Activated T-cell treated with anti-CD3 and anti-CD28 coated beads, Interleukin-2, amount 50 U/mL, for 72 hours (primary cell): ENCODE data around the gene SDE2. TPM values are rescaled to one million over a fixed set of nuclear protein-coding genes. Genes with fewer than 3 reads are reported as not detected.
A peak's percentile ranks its signal among the peaks of the same experiment; 100 is the strongest.
"Not testable (repeated sequence)": the region's sequence is repeated elsewhere in the genome, so short reads cannot be mapped to it uniquely, and the experiment has no call there.

Source experiments
- ATAC-seq, 2 donors: fragments of 150-1000 bp; cut with Tn5 transposase; replicated peaks in 1 of 2; 2 replicates each; pipeline ENCODE4 v1.10.0; 2021; ENCODE audit warnings: moderate library complexity in 2 of 2, mild to moderate bottlenecking in 1 of 2
- DNase-seq, 2 donors: peaks; one replicate each; pipeline ENCODE4 v3.0.0; 2021 to 2022; ENCODE audit warnings: mixed read lengths in 1 of 2
- H3K27ac Mint-ChIP-seq: one replicate; pipeline ENCODE4 v1.8.0; 2022; ENCODE audit warnings: mild to moderate bottlenecking, moderate library complexity, mixed read lengths
- H3K27me3 Mint-ChIP-seq: one replicate; pipeline ENCODE4 v1.8.0; 2022; ENCODE audit warnings: low read depth, mixed read lengths
- H3K36me3 Mint-ChIP-seq, 2 donors: one replicate each; pipeline ENCODE4 v1.8.0; 2022; ENCODE audit warnings: mixed read lengths in 2 of 2, mild to moderate bottlenecking in 1 of 2; ENCODE audit not compliant: insufficient read depth in 2 of 2
- H3K4me1 Mint-ChIP-seq: one replicate; pipeline ENCODE4 v1.8.0; 2022; ENCODE audit warnings: low read depth, mixed read lengths
- H3K4me3 Mint-ChIP-seq, 2 donors: one replicate each; pipeline ENCODE4 v1.8.0; 2022; ENCODE audit warnings: mild to moderate bottlenecking in 2 of 2, mixed read lengths in 2 of 2, moderate library complexity in 2 of 2
- H3K9me3 Mint-ChIP-seq, 2 donors: one replicate each; pipeline ENCODE4 v1.8.0; 2022; ENCODE audit warnings: mixed read lengths in 2 of 2
- total RNA-seq, 2 donors: library from RNA; stranded (reverse); gene quantifications; one replicate each; pipeline ENCODE4 v1.2.3, GENCODE V29; 2022

The SDE2 gene
- total RNA-seq, 2 donors from 2014 or later, result 21.5 to 24.0 TPM

DNA sequence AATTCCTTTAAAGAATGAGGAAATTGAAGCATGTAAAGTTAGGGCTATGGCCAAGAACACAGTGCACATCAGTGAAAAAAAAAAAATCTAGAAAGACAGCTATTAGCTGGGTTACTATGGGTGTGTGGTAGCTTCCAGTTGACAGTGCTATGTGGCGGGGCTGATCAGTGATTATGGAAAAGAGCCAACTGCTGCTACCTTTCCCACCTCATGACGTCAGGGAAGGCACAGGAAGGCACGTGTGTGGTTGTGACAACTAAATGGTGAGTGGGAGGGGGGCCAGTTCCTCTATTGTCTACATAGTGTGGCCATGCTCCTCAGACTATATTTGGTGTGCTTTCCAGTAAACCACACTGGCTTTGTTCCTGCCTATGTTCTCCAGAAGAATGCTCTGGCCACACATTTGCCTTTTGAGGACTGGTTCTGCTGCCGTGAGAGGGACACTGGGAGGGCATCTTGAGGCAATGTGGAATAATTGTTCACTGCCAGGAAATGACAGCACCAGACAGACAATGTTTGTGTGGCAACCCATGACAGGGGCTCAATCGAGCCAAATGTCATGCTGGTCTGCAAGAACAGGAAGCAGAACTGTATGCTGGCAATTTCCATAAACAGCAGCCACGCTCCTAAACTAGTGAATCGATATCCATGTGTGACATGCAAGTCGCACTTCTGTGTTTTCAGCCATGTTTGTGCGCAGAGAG is 3.0 kb upstream of the SDE2 start:
- ATAC-seq, result peak; percentile 4 to 15
- Mint-ChIP-seq H3K4me3 (peak overlapping the region; percentile 65 to 98), H3K27me3 (no peaks in the 10 kb centered on the region), H3K27ac (peak overlapping the region; percentile 59), H3K4me1 (peaks cover 62% of the 10 kb centered on the region), H3K36me3 (peaks cover 2 to 4% of the 10 kb centered on the region in 2 donors), H3K9me3 (peaks cover 0 to 2% of the 10 kb centered on the region in 2 donors)
- peak; percentile 29 to 43 for DNase-seq

DNA sequence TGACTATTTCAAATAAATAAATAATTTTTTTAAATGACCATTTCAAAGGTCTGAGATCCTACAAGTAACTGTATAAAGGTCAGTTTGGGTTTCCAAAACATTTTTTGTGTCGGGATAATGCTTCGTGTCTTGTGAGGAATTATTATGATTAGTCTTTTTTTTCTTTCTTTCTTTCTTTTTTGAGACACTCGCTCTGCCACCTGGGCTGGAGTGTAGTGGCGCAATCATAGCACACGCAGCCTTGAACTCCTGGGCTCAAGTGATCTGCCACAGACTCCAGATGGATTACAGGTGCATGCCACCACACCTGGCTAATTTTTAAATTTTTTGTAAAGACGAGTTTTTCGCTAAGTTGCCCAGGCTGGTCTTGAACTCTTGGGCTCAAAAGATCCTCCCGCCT is 1.9 kb upstream of the SDE2 start:
- Mint-ChIP-seq H3K9me3 (peaks cover 0 to 2% of the 10 kb centered on the region in 2 donors), H3K27me3 (no peaks in the 10 kb centered on the region), H3K36me3 (peaks cover 2 to 4% of the 10 kb centered on the region in 2 donors), H3K27ac (no peak overlapping the region), H3K4me3 (peak overlapping the region; percentile 57 to 98), H3K4me1 (peaks cover 72% of the 10 kb centered on the region)
- ATAC-seq (no peak), DNase-seq (no peak)

DNA sequence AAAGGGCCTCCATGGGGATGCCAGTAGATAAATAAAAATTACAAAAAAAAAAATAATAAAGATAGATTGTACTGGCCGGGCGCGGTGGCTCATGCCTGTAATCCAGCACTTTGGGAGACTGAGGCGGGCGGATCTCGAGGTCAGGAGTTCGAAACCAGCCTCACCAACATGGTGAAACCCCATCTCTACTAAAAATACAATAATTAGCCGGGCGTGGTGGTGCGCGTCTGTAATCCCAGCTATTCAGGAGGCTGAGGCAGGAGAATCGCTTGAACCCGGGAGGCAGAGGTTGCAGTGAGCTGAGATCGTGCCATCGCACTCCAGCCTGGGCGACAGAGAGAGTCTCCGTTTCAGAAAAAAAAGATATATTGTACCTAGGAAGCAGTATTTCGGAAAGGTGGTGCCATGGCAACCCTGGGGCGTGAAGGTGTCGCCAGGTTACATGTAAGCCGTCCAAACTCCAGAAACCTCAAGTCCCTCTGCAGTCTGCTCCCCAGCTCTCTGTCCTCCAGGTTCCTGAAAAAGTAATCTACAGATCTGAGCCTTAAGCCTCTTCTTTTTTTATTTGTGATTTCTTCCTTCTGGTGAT is 1.4 kb upstream of the SDE2 start:
- peak overlapping the region; percentile 98 for H3K27ac Mint-ChIP-seq
- not testable (repeated sequence) for H3K27me3 Mint-ChIP-seq, H3K9me3 Mint-ChIP-seq, H3K36me3 Mint-ChIP-seq, ATAC-seq, DNase-seq
- peak overlapping the region; percentile 98 for H3K4me3 Mint-ChIP-seq
- peaks cover 77% of the 10 kb centered on the region for H3K4me1 Mint-ChIP-seq

DNA sequence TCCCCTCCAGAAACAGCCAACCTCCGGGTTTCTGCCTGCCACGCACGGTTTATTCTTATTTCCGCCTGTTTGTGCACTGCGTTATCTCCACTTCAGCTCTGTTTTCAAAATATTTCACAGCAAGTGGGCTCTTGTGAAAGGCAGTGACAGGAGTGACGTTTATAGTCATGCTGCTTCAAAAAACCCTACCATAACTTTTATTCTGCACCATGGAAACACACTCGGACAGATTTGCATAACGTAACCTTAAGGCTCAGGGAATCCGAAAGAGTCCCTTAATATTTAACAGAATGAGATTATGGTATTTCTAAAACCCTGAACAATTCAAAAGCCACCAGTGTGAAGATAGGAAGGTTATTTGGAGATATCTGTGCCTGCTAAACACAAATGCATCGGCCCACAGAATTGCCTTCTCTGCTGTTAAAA is 782 bp upstream of the SDE2 start:
- H3K9me3 Mint-ChIP-seq, result peaks cover 0 to 2% of the 10 kb centered on the region in 2 donors
- H3K27ac Mint-ChIP-seq, result peak overlapping the region; percentile 98
- ATAC-seq (peak in 1 of 2 donors; percentile 16), DNase-seq (no peak)
- H3K4me3 Mint-ChIP-seq, result peak overlapping the region; percentile 98
- H3K36me3 Mint-ChIP-seq, result peaks cover 4 to 9% of the 10 kb centered on the region in 2 donors
- H3K27me3 Mint-ChIP-seq, result no peaks in the 10 kb centered on the region
- peaks cover 81% of the 10 kb centered on the region for H3K4me1 Mint-ChIP-seq

DNA sequence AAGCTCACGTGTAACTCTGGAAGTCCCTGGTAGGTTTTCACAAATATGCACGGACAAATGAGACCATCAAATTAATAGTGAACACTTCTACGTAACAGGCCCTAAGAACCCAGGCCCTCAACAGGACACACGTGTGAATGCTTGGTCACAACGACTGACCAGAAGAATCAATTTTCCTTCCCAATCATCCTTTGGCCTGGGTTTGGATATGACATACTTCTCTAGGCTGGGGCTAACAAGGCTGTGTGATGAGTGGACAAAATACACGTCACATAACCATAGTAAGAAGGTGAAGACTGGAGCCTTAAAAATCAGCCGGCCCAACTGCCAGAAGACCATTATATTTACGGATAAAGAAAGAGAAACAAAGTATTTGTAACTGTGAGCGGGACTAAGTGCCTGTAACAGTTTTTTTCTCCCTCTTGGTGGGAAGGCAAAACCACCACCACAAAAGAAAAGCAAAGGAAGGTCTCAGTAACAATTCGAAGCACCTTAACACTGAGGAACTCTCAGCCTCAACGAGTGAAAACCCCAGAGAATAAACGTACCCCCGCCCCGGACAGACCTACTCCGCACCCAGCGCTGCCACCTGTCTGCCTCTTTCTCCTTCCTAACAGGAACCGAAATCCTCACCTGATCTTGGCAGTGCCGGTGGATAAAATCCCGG is 450 bp downstream of the SDE2 start:
- Mint-ChIP-seq H3K36me3 (peaks cover 11 to 17% of the 10 kb centered on the region in 2 donors), H3K9me3 (peaks cover 0 to 2% of the 10 kb centered on the region in 2 donors)

DNA sequence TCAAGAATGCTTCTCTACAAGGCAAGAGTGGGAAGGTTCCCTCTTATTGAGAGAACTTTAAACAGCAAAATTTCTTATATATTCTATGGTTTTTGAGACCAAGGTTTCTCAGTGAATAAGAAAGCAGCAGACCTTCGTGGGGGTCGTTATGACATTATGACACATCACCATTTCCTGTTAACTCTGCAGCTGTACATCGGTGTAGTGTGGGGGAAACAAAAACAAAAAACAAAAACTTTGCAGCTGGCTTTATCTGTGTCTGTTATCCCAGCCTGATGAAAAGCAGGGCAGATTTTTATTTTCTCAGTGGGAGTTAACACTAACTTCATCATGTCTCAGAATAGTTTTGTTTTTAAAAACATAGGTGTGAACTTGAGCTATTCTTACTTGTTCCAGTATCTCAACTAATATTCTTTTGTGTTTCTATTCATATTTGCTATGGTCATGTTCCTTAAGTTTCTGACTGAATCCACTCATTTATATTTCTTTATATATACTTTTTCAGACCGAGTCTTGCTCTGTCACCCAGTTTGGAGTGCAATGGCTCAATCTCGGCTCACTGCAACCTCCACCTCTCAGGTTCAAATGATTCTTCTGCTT is 2.1 kb downstream of the SDE2 start:
- H3K4me3 Mint-ChIP-seq, result peak overlapping the region; percentile 98
- H3K36me3 Mint-ChIP-seq, result peaks cover 11 to 22% of the 10 kb centered on the region in 2 donors
- no peaks in the 10 kb centered on the region for H3K27me3 Mint-ChIP-seq
- ATAC-seq (no peak), DNase-seq (no peak)
- peaks cover 73% of the 10 kb centered on the region for H3K4me1 Mint-ChIP-seq
- no peaks in the 10 kb centered on the region for H3K9me3 Mint-ChIP-seq
- H3K27ac Mint-ChIP-seq, result peak overlapping the region; percentile 91

More for the DNA sequence above, 450 bp downstream of the SDE2 start:
- DNase-seq, result no peak
- Mint-ChIP-seq H3K4me3 (peak overlapping the region; percentile 98), H3K27me3 (no peaks in the 10 kb centered on the region), H3K4me1 (peaks cover 83% of the 10 kb centered on the region), H3K27ac (peak overlapping the region; percentile 99)
- ATAC-seq, result peak in 1 of 2 donors; percentile 18

DNA sequence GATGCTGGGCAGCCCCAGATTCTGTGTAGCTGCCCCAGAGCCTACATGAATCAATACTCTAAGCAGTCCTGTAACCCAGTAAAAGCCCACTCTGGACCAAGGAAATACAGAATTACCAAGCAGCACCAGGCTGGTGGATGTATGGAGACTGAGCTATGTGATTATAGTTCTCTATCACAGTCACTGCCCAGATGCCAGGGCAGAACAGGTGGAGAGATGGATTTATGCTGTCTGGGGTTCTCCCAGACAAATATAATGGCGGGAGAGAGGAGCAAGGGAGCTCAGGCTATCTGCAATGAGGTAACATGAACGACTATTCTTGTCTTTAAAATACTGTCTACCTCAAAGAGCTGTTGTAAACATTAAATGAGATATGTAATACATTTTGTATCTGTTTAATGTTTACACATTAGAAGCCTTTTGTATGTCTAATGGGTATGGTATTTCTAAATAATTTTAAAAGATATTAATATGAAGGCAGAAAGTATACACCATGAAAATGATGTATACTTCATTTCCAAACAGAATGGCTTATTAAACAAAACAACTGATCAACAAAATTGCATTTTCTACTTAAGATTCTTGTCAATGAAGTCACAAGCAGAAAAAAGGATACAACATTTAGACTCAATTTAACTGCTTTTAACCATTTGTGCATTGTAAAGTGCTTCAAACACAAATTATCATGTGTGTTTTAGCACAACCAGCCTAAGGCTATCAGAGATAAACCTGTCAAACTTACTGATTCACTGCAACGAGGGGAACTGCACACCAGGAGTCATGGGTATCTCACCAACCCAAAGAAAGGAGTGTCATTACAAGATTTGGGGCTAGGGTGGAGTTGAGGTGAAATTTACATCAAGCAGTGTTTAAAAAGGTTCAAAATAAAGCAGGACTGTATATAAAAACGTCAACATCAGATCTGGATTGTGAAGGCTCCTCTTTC is 3.0 kb downstream of the SDE2 start:
- Mint-ChIP-seq H3K9me3 (no peaks in the 10 kb centered on the region), H3K27me3 (no peaks in the 10 kb centered on the region), H3K36me3 (peaks cover 11 to 25% of the 10 kb centered on the region in 2 donors), H3K27ac (peak overlapping the region; percentile 96), H3K4me1 (peaks cover 73% of the 10 kb centered on the region), H3K4me3 (peak overlapping the region; percentile 98)
- ATAC-seq (no peak), DNase-seq (no peak)

DNA sequence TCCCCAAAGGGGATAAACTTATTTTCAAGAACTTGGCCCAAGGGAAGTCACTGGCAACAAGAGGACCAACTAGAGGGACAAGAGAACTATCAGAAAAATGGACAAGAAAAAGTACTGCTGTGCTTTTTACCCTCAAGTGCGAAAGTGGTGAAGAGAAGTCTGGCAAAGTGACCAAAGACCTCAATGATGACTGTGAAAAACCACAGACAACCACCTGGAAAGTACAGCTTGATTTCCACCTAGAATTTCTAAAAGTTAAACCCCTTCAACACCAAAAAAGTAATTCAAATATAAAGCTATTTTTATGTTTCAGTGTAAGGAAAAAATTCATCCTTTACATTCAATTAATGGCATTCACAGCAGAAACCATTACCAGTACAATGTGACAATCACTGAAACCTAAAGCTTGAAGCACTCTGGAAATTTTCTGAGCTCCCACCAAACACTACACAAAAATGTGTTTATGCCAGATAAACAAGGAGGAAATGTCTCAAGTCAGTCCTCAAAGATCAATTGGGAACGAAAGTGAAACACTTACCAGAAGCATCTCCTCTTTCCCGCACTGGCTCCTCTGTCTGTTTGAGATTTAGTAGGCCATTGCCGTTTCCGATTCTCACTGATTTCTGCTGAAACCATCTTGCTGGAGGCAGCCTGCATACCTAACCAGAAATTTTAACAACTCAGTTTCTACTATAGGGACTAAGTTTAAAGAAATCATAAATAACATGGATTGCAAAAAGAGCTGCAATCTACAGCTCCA is 8.3 kb downstream of the SDE2 start:
- H3K36me3 Mint-ChIP-seq, result peaks cover 10 to 48% of the 10 kb centered on the region in 2 donors
- H3K27ac Mint-ChIP-seq, result peak overlapping the region; percentile 93

DNA sequence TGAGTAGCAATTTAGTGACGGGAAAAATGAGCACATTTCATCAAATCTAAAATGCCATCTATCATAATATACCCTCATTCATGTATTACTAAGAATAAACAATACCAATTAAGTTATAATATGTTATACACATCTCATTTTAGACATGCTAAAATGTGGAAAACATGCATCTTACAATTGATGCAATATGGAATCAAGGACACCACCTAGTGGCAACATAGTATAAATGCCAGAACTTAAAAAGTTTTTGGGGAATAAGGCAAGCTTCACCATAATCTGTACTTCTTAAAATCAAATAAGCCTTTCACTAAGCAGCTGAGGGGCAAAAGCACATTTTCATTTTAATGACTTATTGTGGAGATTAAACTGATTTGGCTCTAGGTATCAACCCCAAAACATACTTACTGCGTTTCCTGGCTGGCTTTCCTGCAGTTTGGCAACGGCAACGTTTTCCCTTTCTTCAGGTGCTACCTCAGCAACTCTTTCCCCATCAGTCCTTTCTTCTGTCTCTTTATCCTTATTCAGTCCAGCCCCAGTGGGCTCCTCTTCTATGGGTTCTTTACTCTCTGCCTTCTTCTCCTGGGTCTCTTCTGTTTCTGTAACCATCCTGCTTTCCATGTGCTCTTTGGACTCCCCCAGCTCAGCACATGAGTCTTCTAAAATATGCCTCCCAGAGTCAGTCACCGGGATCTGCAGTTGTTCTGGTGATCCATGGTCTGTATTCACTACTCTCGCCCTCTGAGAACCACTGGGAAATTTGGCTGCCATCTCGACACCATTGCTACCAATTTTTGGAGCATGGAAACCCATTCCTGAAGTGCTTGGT is 11.4 kb downstream of the SDE2 start:
- Mint-ChIP-seq H3K4me1 (peaks cover 42% of the 10 kb centered on the region), H3K27me3 (no peaks in the 10 kb centered on the region), H3K27ac (peak overlapping the region; percentile 1), H3K9me3 (no peaks in the 10 kb centered on the region), H3K36me3 (peaks cover 12 to 49% of the 10 kb centered on the region in 2 donors), H3K4me3 (no peak overlapping the region)
- ATAC-seq (no peak), DNase-seq (no peak)

More for the DNA sequence above, 8.3 kb downstream of the SDE2 start:
- H3K9me3 Mint-ChIP-seq, result no peaks in the 10 kb centered on the region
- H3K27me3 Mint-ChIP-seq, result no peaks in the 10 kb centered on the region
- peaks cover 61% of the 10 kb centered on the region for H3K4me1 Mint-ChIP-seq
- no peak for DNase-seq
- peak overlapping the region; percentile 36 to 61 for H3K4me3 Mint-ChIP-seq
- peak; percentile 68 to 73 for ATAC-seq

DNA sequence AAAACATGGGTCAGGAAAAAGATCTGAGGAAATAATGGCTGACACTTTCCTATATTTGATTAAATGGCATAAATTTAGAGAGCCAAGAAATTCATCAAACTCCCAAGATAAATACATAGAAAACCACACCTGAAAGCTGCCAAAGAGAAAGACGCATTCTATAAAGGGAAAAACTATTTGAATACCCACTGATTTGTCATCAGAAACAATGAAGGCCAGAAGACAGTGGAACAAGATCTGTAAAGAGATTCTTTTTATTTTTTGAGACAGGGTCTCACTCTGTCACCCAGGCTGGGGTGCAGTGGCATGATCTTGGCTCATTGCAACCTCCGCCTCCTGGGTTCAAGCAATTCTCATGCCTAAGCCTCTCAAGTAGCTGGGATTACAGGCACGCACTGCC is 17.4 kb downstream of the SDE2 start:
- DNase-seq, result no peak
- Mint-ChIP-seq H3K27ac (peak overlapping the region; percentile 88), H3K27me3 (no peaks in the 10 kb centered on the region), H3K4me1 (peaks cover 4% of the 10 kb centered on the region), H3K36me3 (peaks cover 15 to 43% of the 10 kb centered on the region in 2 donors), H3K9me3 (peaks cover 0 to 3% of the 10 kb centered on the region in 2 donors), H3K4me3 (no peak overlapping the region)
- no peak for ATAC-seq
